Mammary epithelial cell (primary cell): ENCODE data around the gene TMEM218.

ENCODE experiments used
- CTCF ChIP-seq, 2 donors: IDR thresholded peaks in 1 of 2; conservative IDR thresholded peaks in 1 of 2; 2 replicates each; pipeline ENCODE4 v1.5.1; 2011 to 2012; ENCODE audit warnings: inconsistent platforms in 2 of 2, low read length in 2 of 2, mild to moderate bottlenecking in 2 of 2, control low read depth in 1 of 2, low read depth in 1 of 2; ENCODE audit not compliant: insufficient read depth in 1 of 2; ENCODE audit errors: extremely low read depth in 1 of 2
- EZH2 ChIP-seq: IDR thresholded peaks from 2 replicates; pipeline ENCODE4 v1.6.1; 2012; ENCODE audit warnings: low read length, inconsistent platforms, borderline replicate concordance

DNA sequence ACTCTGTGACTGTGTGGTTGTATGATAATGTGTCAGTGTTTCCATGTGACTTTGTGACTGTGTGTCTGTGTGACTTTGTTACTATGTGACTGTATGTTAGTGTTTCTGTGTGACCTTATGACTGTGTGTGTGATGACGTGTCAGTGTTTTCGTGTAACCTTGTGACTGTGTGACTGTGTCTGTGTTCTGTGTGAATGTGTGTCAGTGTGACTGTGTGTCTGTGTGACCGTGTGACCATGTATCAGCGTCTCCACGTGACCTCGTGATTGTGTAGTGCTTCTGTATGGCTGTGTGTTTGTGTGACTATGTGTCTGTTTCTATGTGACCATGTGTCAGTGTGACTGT is 43.6 kb upstream of the TMEM218 start:
- TF ChIP-seq CTCF (conservative IDR thresholded peaks at IDR 0.05 in 1 of 2, IDR thresholded peaks at IDR 0.05 in 1 of 2; ENCODE audit: extremely low read depth in 1 of 2, insufficient read depth in 1 of 2, low read depth in 1 of 2, low read length in 2 of 2) = no peak
- peak; percentile 2 for TF ChIP-seq EZH2
